Neural cell (in vitro differentiated cells): ENCODE measurements around the gene DDX50.

Experiments
- CTCF ChIP-seq: fragments of 450-650 bp; IDR thresholded peaks from 2 replicates; pipeline ENCODE4 v1.5.1; 2014; ENCODE audit warnings: antibody characterized with exemption, mild to moderate bottlenecking, moderate library complexity; ENCODE audit not compliant: poor library complexity, severe bottlenecking
- SMC3 ChIP-seq: fragments of 450-650 bp; conservative IDR thresholded peaks from 2 replicates; pipeline ENCODE4 v1.6.1; 2014; ENCODE audit warnings: antibody characterized with exemption, mild to moderate bottlenecking, moderate library complexity; ENCODE audit not compliant: poor library complexity

GRCh38 chr10:68878496-68878895 is 22.6 kb upstream of the DDX50 start:
- TF ChIP-seq SMC3 (no peak), CTCF (no peak)
